ENCODE measurements around the gene GUCA1A.
A peak's percentile ranks its signal among the peaks of the same experiment; 100 is the strongest.
"Not testable (repeated sequence)": the region's sequence is repeated elsewhere in the genome, so short reads cannot be mapped to it uniquely, and the experiment has no call there.

GUCA1A gene

GRCh38 chr6:42179261-42179944 is 6.2 kb downstream of the GUCA1A start:
- no peak for DNase-seq

GRCh38 chr6:42179945-42180313 is 6.8 kb downstream of the GUCA1A start:
- DNase-seq = no peak

GRCh38 chr6:42182101-42182500 is 8.9 kb downstream of the GUCA1A start:
- DNase-seq = no peak

GRCh38 chr6:42184475-42184874 is 11.3 kb downstream of the GUCA1A start:
- no peak for DNase-seq

DNA sequence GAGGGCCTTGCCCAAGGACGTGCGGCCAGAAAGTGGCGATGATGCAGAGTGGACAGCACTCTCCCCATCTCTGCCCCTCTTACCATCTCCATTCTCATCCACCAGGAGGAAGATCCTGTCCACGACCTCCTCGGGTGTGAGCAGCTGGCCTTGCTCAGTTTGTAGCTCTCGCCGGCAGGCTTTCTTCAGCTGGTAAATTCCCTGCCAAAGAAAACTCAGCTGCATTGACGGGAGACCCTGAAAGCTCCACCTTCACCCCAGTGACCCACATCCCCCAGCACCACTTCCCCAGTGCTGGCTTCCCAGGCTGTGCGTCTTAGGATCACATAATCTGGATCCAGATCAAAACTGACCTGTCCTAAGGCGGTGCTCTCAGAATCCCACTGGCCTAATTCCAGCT is 12.4 kb downstream of the GUCA1A start:
- DNase-seq = no peak

GRCh38 chr6:42188406-42188805 is 15.2 kb downstream of the GUCA1A start:
- no peak for DNase-seq

DNA sequence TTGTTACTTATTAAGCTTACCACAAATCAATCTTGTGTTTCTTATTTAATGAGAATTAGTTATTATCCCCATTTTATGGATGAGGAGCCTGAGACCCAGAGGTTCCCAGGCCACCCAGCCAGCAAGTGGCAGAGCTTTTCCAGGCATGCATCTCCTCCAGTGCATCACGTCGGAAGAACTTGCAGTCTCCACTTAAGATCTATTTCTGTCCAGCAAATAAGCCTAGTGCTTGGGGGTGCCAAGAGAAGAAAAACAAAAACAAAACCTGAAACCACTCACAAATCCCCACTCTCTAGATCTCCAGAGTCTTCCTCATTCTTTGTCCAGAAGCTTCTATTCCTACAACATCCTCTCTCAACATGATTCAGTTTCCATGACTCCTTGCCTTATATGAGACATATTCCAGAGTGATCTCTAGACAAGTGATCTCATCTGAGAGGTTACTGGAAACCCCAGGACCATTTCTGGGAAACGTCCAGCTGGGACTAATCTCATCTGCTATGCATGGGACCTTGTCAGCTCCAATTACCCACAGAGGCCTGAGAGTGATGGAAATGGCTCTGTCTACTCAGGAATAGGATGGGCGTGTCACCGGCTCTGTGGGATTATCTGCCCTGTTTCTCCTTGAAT is 17.5 kb downstream of the GUCA1A start:
- no peak for DNase-seq

- not testable (repeated sequence) for DNase-seq
Measured at GRCh38 chr6:42192385-42192784, 19.2 kb downstream of the GUCA1A start.

DNA sequence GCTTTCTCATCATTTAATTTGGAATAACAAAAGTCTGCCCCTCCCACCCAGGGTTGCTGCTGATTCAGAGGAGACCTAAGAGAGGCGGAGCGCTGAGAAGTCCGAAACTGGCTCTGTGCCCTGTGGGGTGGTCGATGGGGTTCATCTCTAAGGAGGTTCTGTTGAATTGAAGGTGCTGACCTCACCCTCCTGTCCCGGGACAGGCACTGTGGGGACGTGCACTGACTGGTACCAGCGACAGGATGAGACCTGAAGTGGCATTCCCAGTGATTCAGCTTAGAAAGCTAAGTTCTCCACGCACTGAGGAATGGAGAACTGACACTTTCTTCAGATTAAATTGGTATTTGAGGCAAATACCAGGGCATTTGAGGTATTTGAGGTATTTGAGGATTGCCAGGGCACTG is 20.3 kb downstream of the GUCA1A start:
- no peak for DNase-seq

- no peak for DNase-seq
Measured at GRCh38 chr6:42194056-42194455, 20.9 kb downstream of the GUCA1A start.

DNA sequence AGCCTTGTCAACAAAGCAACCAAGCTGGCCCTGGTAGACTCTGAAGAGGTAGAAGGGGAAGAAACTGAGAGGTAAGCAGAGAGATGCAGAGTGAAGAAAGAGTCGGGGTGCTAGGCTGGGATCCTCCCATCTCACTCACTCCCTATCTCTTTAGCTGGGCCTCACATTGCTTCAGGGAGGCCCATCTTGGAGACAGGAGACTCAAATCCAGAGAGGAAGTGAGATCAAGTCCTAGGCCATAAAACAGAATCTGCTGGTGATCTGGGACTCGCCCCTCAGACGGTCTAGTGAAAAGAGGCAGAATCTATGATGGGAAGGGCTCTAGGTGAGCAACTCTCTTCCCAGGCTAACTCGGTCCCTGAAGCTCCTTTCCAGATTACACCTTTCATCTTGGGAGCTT is 22.3 kb downstream of the GUCA1A start:
- DNase-seq = no peak

- DNase-seq = no peak
Measured at GRCh38 chr6:42197555-42198362, 24.6 kb downstream of the GUCA1A start.

DNA sequence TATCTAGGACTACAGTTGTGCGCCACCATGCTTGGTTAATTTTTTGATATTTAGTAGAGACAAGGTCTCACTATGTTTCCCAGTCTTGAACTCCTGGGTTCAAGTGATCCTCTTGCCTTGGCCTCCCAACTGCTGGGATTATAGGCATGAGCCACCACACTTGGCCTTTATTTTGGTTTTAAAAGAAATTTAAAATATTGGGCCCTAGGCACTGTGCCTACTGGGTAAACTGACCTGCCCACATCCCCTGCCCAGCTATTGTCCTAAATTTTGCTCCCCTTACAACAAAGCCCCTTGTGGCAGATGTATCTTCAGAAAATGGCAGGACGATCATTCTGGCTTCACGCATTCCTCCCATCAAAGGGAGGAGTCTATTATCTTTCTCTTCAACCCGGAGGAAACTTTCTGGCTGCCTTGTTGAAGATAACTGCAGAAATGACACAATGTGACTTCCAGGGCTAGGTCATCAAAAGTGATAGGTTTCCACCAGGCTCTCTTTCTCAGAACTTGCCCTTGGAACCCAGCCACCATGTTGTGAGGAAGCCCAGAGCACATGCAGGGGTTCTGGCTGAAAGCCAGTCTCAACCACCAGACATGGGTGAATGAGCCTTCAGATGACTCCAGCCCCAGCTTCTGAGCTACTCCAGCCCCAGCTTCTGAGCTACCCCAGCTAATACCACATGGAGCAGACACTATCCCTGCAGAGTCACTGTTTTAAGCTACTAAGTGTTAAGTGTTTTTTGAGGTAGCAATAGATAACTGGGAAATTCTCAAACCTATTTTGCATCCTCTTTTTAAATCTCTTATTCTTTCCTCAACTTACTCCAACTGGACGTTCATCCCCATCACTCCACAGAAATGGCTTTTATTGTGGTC is 26.2 kb downstream of the GUCA1A start:
- no peak for DNase-seq

GRCh38 chr6:42200035-42200434 is 26.9 kb downstream of the GUCA1A start:
- DNase-seq = no peak

GRCh38 chr6:42201382-42201781 is 28.2 kb downstream of the GUCA1A start:
- no peak for DNase-seq

- not testable (repeated sequence) for DNase-seq
Measured at GRCh38 chr6:42202131-42202915, 29.2 kb downstream of the GUCA1A start.

DNA sequence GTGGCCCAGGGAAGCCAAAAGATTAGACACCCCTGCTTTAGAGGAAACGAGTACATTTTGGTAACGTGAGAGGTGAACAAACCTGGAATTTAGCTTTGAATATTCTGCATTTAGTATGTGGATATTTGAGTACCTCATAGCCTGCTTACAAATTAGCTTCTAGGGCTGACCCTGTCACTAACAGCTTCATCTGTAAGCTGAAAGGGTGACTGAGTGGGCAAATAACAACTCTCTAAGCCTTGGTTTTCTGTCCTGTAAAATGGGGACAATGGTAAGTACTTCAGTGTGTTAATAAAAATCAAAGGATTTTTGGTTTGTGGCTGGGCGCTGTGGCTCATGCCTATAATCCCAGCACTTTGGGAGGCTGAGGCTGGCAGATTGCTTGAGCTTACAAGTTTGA is 30.0 kb downstream of the GUCA1A start:
- no peak for DNase-seq

- DNase-seq = no peak
Measured at GRCh38 chr6:42204768-42205282, 31.7 kb downstream of the GUCA1A start.

DNA sequence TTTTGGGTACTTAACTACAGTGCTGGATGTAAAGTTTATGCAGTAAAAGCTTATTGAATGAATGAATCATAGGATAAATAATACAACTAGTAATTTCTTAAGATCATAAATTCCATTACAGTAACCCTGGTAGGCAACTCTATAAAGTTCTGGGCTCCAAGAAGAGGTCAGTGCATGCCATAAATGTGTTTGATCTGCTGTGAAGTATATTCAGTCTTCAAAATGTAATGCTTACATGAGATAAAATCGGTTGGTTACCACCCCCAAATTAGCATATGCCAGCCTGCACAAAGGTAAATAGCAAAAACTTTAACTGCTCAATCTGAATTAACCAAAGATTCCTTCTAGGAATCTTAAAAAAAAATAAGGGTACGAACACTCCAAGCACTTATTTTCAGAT is 34.4 kb downstream of the GUCA1A start:
- not testable (repeated sequence) for DNase-seq

GRCh38 chr6:42210551-42210950 is 37.4 kb downstream of the GUCA1A start:
- peak; percentile 92 for DNase-seq

DNA sequence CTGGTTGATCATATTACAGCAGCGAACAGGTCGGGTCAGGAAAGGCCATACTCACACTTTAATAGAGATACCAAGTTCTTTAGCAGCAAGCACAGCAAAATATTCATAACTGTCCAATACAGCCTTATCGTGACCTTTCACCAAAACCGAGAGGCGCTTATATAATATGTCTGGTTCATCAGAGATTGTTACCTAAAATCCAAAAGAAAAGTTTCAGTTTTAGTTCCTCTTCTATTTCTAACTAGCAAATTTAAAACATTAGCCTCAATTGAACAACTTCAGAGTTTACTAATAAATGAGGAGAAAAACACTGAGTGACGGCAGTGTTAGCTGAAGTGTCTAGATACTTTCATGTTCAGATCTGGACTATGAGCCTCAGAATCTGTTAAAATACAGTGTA is 38.6 kb downstream of the GUCA1A start:
- DNase-seq = no peak

- DNase-seq = no peak
Measured at GRCh38 chr6:42212442-42212841, 39.3 kb downstream of the GUCA1A start.

All from NCI-H748 treated with DMSO at 0.1 percent for 48 hours (cell line).